Femur (tissue), 1 donor: Measurements from ENCODE around the gene KIF1A.

ENCODE experiments used
- DNase-seq: peaks from one replicate; pipeline ENCODE4 v3.0.0-alpha.2; 2017

Gene KIF1A

DNA sequence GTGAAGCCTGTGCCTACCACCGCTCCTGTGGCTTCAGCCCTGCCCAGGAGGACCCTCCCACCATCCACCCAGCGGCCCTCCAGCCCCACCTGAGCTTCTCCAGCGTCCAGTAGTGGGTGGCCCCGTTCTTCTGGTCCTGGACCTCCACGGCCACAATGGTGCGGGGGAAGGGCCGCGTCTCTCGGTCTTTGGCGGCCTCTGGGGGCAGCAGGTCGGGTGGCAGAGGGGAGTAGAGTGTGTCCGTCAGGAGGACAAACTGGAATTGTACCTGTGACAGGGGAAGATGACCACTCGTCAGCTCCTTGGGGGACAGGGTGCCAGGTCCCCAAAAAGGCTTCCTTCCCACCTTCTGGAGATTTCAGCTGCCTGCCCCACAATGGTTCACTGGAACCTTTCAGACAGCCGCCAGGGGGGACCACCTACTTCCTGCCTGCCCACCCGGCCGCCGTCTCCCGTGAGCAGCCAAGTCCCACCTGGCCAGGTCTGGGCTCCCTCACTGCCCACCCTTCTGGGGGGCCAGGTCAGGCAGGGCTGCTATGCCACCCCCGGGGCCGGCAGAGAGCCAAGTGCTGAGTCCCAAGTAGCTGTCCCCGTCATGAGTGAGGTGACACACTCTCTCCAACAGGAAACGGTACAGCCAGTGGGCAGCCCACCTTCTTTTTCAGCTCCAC is 59.3 kb downstream of the KIF1A start:
- DNase-seq = no peak

DNA sequence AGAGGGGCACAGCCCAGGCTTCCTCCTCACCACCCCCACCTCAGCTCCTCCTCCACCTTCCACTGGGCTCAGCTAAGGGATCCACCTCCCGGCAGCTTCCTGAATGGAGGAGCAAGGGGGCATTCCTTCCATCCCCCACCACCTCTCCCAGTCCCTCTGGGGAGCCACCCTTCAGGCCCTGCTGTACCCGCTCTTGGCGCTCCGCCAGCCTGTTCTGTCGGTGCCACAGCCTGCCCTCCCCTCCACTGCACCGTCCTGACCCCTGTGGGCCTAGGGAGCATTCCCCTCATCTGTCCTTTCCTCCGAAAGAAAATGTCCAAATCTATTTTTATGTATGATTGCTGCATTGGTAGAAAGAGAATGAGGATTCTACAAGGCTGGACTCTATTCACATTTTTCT is 59.9 kb downstream of the KIF1A start:
- DNase-seq = no peak

DNA sequence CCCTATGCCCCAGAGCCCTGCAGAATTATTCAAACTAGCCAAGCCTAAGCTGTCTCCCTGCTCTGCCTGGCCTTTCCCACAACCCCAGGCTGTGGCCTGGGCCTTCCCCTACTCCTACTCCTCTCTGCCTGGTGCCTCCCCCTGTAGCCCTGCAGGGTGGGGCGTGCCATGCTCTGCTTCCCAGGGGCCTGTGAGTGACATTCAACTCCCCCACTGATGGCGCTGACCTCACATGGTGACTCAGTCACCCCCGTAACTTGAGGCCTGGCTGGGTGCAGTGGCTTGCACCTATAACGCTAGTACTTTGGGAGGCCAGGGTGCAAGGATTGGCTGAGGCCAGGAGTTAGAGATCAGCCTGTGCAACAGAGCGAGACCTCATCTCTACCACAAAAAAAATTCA is 60.6 kb downstream of the KIF1A start:
- no peak for DNase-seq

DNA sequence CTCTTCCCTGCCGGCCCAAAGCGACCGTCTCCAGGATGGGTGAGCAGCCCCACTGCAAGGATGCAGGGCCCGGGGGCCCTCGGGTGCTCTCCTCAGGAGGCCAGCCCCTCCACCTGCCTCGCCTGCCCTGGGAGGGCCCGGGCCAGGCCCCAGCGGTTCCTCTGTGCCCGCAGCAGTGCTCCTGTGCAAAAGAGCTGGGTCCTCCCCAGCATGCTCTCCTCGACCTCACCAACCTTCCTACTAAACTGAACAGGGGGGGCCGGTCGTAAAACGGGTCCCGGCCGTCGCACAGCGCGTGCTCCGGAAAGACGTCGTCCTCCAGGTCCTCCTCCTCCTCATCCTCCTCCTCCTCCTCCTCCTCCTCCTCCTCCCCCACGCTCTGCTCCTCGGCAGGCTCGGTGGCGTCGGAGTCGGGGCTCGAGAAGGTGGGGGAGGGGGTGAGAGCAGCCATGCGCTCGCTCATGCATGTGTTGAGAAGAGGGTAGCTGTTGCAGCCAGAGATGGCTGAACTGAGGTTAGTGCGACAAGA is 62.9 kb downstream of the KIF1A start:
- no peak for DNase-seq

DNA sequence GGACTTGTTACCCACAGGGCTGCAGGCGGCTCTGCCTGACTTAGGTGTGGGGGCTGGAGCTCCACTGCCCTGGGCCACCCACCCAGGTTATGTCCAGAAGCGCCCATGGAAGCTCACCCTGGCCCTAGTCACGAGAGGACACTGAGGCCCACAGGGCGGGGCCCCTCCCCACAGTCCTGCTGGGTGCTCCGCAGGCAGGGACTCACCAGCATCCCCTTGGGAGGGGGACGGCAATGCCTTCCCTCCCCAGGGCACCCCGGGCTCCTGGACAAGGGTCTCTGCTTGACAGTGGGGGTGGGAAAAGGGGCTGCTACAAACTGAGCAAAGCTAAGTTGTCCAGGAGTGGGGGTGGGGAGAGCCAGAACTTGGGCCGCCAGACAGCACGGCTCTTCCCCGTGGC is 67.8 kb downstream of the KIF1A start:
- DNase-seq = no peak

DNA sequence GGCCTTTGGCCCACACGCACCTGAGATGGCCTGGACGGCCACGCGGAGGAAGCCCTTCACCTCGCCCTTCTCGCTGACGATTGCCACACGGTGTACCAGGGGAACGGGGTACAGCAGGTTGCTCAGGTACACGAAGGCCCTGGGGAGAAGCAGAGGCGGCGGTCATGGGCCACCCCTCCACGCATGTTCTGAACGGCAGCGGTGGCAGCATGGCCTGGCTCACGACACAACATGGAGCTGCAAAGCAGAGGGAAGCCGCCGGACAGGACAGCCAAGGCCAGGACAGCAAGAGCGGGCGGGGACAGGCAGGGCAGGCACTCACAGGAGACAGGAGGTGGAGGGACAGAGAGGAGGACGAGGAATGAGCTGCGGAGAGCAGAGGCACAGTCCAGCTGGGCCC is 69.6 kb downstream of the KIF1A start:
- DNase-seq = no peak

DNA sequence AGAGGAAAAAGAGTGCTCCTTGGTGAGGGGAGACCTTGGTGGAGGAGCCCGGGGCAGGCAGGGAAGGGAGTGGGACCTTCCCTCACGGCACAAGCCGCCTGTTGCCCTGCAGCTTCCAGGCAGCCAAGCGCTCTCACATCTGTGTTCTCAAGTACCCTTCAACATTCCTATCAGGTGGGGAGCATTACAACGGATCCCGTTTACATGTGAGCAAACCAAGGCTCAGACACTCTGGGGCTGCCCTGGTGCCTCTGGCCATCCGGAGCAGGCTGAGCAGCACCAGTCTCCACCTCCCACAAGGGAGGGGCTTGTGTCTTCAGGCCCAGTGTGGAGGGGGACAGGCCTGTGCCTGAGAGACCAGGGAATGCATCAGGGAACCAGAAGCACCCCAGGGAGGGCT is 70.5 kb downstream of the KIF1A start:
- no peak for DNase-seq

DNA sequence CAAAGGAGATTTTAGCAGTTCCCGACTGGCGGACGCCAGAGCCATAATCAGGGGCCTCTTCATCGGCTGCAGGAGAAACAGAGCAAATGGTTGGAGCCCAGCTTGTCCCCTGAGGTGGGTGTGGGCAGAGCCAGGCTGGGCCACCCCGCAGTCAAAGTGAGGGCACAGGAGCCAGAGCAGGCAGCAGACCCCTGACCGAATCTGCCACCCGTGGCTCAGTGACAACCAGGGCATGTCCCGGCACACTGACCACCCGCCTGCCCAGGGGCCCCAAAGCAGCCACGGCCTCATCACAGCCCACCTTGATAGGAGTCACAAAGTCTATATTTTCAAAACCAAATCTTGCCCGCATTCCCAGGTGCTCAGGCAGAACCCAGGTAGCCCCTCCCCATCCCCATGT is 72.8 kb downstream of the KIF1A start:
- no peak for DNase-seq

DNA sequence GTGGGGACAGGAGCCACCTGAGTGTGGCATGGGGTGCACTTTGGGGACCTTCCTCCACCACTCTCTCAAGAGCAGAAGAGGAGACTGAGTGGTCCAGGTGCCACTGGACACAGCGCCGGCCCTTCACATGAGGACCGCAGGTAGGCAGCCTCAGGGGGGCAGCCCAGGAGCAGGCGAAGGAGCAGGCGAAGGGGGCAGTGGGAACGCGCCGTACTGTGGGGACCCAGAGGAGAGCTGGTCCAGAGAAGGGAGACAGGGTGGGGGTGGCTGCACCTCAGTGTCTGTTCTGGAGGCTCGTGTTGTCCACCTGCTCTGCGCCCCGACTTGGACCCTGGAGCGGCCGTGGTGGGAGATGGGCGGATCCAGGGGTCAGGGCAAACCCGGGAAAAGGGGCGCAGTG is 73.3 kb downstream of the KIF1A start:
- DNase-seq = no peak

DNA sequence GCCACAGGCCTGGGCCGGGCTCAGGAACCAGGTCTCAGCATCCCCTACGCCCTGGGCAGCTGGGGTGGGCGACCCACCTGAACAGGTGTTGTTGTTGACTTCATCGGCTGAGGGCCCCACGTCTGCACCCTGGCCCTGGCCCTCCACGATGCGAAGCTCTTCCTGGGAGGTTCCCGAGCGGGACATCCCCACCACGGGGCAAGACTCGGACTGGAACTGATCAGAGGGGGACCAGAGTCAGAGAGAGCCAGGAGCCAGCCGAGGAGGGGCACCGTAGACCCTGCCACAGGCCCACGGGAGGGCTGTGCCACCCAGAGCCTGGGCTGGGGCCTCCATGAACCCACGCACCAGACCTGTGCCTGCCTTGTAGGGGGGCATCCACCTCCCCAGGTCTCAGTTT is 74.1 kb downstream of the KIF1A start:
- no peak for DNase-seq

DNA sequence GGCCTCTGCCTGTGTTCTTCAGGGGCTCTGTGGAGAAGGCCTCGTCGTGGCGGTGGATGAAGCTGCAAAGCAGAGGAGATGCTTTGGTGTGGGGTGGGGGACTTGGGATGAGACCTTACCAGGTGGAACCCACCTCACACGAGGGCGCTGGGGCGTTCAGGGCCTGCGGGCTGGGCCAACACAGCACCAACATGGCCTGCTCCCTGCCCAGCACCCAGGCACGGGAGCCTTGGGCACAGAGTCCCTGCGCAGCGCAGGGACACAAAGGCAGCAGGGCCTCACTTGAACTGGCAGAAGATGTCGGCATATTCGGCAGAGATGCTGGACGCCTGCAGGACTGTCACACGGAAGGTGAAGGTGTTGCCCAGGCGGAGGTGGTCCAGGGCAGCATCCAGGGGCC is 74.6 kb downstream of the KIF1A start:
- DNase-seq = no peak

DNA sequence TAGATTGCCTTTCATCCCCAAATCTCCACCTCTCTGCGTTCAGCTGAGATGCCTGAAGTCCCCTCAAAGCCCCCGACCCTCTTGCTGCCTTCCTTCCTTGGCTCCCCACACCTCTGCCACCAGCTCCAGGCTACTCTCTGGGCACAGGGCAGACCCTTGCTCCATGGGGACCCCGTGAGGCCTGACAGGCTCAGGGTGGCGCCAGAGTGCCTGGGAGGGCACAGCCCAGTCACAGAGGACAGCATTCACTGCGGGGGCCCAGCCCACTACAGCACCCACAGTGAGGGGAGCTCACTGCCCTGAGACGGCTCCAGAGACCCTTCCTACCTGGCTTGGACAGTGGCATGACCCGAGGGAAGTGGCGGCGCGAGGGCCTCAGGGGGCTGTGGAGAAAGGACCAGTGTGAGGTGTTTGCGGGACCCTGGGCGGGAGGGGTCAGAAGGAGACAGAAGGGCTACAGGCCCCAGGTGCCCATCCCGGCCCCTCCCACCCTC is 77.4 kb downstream of the KIF1A start:
- DNase-seq = no peak

DNA sequence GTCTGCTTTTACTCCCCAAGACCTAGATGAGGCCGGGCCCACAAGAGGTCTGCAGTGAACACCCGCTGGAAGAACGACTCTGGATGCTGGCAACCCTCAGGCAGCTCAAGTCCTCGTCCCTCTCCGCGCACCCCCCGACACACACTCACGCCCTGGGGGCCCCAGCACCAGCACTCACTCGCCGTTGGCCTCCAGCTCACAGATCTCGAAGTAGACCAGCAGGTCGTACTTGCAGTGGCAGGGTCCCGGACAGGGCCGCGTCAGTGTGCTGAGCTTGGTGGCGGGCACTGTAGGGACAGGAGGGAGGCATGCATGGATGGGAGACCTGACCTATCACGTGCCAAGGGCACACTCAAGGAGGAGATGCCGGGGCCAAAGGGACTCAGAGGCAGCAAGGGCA is 78.9 kb downstream of the KIF1A start:
- no peak for DNase-seq

DNA sequence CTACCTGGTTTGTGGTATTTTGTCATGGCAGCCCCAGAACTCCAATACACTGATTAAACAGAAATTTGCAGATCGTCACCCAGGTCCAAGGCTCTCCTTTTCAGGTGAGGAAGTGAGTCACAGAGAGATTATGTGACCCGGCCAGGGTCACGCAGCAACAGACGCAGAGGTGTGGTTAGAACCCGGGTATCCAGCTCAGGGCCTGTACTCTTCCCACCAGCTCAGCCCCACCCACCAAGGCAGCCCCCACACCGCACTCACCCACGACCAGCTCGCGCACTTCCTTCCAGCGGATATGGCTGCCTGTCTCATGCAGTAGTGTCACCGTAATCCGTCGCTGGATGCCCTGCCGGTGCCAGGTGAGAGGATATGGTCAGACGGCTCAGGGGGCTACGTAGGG is 80.2 kb downstream of the KIF1A start:
- no peak for DNase-seq

DNA sequence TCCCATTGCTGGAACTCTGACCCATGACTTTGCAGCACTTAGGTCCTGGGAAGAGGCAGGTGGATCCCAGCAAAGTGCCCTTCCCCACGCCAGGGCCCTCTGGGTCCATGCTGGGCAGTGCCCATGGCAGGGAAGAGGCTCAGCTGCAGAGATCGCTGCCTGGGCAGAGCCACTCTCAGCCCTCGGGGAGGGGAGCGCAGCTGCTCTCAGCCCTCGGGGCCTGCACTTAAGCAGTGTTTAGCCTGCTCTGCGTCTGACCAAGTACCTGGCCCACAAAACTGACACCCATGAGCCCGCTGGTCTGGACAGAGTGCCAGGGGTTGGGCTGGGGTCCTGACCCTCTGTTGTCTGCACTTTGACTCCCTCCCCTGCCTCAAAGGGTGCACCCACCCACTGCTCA is 82.1 kb downstream of the KIF1A start:
- no peak for DNase-seq

DNA sequence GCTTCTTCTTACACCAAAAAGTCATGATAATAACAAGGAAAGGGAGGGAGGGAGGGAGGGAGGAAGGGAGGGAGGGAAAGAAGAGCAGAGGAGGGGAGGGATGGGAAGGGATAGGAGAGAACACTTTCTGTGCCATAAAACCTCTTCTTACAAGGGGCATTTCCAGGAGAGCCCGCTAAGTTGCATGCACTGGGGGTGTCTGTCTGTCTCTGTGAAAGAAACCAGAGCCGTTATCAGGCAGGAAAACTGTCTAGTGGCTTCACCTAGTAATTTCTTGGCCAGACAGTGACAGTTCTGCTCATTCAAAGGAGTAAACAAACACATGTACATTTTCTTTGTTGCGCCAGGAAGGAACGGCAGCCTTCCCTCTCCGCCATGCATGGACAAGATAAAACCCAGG is 82.5 kb downstream of the KIF1A start:
- DNase-seq = no peak

DNA sequence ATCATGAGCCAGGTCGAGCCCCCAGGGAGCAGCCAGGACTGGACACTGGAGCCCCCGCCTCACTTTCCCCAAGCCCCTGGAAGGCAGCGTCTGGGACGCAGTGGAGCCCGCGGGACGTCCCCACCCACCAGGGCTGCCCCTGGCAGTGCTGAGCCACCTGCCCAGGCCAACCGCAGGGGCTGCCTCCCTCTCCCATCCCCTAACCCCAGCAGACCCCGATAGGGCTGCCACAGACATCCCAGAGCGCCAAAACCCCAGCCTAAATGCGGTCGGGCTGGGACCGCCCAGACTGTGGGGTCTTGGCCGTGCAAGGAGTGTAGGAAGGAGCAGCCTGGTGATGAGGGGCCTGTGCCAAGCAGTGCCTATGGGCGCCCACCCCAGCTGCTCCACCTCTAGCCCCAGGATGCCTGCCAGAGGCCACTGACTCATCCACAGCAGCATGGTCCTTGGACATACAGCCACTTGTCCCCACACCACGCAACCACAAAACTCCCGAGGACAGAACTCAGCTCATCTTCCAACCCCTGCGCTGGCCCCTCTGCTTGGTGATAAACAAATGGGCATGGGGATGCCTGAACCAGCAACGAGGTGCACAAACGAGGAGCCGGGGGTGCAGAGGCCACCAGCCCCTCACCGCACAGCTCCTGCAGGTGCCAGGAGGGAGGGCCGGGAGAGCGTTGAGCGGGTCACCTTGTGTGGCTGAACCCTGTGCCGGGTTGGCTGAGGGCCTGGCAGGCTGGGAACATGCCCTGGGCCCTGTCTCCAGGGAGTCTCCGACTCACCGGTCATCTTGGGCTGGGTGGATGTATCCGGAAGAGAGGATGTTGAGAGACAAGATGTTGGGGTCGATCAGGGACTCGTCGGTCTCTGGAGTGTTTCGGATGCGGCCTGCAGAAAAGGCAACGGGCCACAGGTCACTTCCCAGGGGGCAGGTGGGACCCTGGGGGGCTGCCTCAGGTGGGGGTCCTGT is 83.5 kb downstream of the KIF1A start:
- DNase-seq = no peak

DNA sequence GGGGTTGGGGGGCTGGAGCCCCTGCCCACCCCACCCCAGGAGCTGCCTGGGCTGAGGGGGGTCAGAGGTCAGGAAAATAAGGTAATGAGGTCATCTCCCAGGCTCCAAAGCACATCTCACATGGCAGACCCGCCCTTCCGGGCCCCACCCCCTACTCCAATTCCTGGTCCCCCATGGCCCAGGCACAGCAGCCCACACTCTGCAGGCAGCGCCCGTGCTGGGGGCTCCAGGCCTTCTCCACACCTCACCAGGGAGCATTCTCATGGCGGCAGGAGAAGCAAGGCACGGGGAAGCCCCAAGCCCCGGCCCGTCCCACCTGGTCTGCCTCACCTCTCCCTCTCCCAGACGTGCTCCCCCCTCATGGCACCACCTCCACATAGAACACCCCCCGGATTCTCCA is 84.5 kb downstream of the KIF1A start:
- no peak for DNase-seq

DNA sequence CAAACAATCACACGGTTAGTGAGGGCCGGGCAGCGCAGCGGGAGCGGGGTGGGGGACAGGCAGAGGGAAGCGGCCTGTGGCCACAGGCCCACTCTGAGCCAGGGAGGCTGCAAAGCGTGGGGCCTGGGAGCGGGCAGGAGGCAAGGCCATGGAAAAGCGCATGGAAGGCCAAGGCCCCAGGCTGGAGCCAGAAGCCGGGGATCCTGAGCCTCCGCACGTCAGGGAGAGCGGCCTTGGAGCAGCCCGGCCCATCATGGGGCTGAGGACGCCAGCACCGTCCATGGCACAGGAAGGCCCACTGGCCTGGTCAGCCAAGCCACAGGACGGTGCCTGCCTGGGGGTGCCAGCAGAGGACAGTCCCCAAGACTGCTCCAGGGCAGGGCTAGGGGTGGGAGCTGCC is 85.3 kb downstream of the KIF1A start:
- no peak for DNase-seq

DNA sequence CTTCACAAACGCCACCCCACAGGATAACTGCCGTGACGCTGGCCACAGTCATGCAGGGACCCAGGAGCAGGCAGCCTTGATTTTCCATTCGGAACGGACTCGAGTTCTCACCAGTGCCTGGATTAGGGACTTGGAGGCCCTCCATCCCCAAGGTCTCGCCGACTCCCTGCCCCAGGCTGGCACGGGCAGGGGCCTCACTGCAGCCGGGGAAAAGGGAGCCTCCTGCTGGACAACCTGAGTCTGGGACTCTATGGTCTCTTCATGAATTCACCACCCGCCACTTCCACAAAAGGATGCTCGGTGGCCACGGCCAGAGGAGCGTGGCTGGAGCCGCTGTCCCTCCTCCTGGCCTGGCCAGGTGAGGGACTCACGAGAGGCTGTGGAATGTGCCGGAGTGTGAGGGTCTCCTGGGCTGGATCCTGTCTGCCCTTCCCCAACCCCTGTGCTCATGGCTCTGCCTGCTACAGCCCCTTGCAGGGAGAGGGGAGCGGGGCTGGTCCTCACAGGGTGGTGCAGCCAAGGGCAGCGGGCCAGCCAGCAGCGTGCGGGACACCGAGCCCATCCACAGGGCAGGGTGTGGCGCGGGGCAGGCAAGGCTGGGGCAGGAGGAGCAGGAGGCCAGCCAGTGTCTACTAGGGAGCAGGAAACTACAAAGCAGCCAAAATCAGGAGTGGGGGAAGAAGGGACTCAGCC is 86.1 kb downstream of the KIF1A start:
- no peak for DNase-seq

DNA sequence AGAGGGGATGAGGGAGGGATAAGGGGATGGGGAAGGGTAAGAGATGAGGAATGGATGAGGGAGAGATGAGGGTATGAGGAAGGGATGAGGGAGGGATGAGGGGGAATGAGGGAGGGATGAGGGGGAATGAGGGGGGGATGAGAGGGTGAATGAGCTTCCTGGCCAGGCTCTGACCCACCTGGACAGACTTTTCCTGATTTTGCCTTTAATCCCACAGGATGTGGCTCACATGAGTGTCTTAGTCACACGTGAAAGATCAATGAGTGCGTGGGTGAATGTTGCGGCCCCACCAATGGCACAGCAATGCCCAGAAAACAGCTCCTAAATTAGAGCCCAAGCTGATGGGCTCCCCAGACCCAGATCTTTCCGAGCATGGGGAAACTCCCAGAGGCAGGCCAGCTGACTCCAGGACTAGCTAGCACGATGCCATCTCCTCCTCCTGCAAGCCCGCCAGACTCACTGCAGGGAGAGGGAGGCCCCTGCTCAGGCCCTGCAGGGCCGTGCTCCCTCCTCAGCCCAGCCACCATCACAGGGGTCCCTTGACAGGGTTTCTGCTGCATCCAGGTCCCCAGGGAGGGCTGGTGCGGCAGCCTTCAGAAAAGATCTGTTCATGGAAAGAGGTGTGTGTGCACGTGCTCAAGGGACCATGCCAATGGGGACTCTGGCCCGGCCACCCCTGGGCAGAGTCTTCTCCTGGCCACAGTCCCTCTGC is 87.0 kb downstream of the KIF1A start:
- DNase-seq = no peak

DNA sequence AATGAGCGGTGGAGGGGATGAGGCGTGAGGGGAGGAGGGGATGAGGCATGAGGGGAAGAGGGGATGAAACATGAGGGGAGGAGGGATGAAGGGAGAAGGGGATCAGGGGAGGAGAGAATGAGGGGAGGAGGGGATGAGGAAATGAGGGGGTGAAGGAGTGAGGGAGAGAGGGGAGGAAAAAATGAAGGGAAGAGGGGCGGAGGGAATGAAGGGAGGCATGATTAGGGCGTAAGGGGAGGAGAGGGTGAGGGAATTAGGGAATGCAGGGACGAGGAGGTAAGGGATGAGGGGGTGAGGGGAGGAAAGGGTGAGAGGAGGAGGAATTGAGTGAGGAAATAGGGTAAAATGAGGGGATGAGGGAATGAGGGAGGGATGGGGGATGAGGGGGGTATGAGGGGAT is 87.8 kb downstream of the KIF1A start:
- no peak for DNase-seq

DNA sequence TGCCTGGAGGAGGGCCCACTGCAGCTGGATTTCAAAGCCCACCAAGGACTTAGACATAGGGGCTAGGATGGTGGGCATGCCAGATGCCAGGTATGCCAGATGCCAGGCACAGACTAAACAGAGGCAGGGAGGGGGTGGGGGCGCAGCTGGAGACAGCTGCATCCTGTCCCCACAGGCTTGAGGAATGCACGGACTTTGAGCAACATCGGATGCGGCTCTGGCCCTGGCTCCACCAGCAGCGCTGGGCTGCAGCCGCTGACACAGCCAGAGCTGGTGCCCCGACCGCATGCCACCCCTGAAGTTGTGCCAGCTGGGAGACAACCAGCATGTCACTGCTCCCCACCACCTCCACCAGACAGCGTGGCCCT is 88.9 kb downstream of the KIF1A start:
- peak; percentile 47 for DNase-seq
